Measurements from ENCODE around the gene MARCKSL1.

The MARCKSL1 gene

DNA sequence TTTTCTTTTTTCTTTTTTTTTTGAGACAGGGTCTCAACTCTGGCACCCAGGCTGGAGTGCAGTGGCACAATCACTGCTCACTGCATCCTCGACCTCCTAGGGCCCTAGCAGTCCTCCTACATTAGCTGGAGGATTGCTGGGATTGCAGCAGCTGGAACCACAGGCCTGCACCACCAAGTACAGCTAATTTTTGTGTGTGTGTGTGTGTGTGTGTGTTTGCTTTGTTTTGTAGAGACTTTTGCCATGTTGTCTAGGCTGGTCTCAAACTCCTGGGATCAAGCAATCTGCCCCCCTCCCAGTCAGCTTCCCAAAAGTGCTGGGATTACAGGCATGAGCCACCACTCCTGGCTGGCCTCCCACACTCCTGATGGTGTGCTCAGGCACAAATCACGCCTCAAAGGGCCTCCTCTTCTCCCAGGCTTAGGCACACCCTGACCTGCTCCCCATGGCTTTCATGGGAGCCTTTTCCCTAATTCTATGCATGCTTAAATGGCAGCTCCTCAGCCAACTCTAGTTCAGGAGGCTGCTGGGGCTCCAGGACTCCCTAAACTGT is 16.9 kb upstream of the MARCKSL1 start:
- no peak for DNase-seq

DNA sequence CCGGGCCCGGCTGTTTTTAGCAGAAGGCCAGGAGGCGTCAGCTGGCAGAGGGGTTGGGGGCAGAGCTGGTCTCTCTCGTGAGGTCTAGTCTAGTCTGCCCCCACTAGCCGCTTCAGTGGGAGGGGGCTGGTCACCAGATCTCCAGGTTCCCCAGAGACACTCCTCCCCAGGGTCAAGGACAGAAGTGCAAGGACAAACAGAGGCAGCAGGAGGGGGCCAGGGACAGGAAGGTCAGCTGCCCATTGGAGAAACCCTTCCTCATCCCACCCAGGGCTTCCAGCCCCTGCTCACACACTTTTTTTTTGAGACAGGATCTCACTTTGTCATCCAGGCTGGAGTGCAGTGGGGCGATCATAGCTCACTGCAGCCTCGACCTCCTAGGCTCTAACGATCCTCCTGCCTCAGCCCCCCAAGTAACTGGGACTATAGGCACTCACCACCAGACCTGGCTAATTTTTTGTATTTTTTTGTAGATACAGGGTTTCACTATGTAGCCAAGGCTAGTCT is 16.3 kb upstream of the MARCKSL1 start:
- no peak for DNase-seq

DNA sequence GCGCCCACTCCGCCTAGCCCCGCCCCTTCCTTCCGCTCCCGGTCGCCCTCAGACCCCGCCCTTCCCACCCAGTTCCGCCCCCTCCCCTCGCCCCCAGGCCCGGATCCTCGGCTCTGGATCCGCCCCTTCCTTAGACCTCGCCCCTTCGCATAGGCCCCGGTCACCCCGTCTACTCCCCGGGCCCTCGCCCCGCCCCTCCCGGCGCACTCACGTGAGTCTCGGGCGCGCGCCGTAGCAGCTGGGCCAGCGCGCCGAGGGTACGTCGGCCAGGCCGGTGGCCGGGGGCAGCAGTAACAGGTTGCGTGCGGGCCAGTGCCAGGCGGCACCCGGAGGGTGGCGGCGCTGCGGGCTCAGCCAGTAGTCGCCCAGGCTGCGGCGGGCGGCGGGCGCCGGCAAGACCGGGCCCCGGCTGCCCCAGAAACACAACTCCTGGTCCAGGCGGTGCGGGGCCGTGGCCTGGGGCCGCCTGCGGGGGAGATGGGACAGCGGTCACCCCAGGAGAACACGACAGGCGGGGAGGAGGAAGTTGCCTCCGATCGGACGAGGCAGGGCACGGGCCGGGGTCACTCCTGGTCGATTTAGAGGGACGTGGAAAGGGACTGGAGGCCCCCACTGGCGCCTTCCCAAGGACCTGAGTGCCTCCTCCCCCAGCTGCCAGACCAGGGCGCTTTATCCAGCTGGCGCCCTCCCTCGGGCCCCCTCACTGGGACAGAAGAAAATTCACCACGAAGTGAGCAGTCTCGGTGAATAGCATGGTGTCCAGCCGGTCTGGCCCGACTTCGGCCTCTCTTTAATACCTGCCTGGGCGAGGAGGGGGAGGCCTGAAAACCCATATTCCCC is 15.6 kb upstream of the MARCKSL1 start:
- peak; percentile 96 for DNase-seq

DNA sequence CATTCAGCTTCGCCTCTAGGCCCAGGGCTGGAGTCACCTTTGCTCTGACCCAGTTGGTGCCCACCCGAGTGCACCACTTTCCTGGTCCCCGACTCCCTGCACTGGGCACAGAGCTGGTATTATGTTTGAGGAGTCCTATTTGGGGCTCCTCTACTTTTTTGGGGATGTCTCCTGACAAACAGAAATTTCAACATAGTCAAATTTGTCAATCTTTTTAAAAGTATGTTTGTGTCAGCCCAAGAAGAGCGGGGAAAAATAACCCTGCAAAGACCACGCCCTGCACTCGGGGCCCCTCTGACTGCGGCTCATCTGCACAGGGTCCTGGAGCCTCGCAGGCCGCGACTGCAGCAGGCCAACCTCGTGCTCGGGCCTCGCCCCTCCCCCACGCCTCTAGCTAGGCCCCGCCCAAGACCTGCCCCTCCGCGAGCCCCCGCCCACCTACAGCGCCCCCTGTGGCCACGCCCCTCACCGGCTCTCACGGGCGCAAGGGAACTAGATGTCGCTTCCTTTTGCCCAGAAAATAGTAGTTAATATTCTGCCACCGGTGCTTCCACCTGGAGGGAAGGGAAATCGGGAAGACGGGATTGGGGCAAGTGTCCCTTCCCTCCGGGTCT is 14.9 kb upstream of the MARCKSL1 start:
- peak; percentile 73 for DNase-seq

DNA sequence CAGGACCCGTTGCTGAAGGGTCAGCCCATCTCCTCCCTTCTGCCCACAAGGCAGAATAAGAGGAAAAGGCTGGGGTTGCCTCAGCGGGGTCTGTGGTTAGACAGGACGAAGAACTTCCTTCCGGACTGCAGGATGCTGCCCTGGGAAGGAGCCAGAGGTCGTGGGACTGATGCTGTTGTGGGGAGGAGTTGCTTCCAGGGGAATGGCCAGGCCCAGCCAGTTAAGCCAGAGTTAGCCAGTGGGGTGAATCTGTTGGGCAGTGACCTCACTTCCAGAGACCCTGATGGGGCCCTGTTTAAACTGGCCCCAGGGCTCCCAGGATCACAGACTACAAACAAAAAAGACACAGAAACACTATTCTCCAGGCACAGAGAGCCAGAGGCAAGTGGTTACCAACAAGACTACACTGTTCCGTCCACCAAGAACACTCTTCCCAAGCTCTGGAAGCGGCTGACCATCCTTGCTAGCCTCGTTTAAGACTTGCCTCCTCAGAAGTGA is 13.2 kb upstream of the MARCKSL1 start:
- no peak for DNase-seq

DNA sequence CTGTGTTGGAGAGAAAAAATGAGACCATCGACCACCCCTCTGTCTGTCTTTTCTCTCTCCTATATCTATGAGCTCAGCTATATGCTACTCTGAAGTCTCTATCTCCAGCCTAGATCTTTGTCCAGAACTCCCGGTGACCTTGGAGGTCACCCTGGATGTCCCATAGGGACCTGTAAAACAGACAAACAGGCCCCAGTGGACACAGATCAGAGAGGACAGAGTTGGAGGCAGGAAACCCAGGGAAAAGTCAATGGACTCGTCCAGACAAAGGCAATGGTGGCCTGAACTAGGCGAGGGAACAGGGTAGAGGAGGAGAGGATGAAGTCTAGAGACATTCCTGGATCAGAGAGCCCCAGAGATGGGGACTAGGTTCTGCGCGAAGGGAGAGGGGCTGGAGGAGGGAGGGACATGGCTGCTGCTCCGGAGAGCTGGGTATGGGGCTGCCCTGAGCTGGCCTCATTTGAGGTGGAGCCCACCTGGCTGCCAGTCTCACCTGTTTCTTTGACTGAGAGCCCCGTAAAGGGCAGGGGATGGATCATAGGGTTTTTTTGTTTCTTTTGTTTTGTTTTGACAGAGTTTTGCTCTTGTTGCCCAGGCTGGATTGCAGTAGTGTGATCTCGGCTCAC is 10.6 kb upstream of the MARCKSL1 start:
- DNase-seq: no peak

DNA sequence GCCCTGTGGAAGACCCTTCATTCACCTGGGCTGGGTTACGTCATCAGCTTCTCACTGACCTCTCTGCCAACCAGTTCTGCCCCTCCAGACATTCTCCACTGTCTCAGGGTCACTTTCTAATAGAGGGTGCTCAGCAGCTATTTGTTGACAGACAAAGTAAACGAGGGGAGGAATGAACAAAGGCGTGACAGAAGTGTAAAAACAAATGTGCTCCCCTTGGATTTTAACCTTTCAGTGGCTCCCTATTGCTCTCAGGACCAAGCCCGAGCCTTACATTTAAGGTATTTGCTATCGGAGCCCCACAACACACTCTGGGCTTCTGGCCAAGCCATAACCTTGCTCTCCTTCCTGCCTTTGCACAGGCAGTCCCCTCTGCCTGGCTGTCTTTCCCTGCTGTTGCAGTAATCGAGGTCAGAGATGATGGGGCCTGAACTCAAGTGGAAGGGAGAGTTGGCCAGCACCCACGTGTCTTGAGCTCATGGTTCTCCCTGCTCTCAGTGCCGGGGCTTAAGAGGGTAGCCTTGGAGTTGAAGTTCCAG is 9.3 kb upstream of the MARCKSL1 start:
- no peak for DNase-seq

DNA sequence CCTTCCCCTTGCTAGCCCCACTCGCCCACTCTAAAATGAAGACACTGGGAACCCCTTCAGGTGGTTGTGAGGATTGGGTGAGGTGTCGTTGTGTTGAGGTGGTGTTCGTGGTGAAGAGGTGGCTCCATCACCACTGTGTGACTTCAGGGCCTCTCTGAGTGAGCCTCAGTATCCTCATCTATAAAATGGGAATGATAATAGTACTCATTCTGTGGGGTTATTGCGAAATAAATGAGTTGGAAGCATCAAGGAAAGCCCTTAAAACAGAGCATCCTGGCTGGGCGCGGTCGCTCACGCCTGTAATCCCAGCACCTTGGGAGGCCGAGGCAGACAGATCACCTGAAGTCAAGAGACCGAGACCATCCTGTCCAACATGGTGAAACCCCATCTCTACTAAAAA is 6.7 kb upstream of the MARCKSL1 start:
- DNase-seq: no peak

DNA sequence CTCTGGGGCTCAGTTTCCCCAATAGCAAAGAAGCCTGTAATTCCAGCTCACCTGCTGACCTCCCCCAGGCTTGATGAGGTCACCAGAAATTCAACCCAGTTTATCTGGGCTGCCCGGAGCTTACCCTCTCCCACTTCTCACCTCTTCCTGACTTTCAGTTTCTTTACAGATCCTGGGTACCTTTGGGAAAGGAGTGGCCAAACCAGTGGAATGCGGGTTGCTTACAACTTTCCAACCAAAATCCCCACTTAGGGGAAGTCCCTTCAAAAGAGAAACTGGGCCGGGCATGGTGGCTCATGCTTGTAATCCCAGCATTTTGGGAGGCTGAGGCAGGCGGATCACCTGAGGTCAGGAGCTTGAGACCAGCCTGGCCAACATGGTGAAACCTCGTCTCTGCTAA is 5.9 kb upstream of the MARCKSL1 start:
- DNase-seq: no peak

DNA sequence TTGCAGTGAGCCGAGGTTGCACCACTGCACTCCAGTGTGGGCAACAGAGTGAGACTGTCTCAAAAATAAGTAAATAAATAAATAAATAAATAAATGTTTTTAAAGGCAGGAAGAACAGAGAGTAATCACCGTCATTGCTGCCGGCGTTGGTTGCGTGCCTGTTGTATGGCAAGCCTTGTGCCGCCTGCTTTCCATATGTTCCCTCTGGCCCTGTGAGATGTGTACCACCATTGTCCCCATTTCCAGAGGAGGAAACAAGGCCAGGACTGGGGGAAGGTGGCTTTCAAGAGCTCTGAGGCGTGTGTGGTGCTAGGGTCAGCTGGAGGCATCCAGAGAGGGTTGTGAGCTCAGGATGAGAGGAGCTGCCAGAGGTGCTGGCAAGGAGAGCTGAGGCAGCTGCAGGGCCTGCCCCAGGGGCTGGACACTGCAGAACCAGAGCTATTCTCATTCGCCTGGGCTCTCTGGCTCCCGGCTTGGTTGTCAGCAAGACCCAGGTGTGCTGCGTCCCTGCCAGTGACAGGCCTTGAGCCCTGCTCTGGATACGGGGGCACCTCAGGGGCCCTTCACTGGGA is 5.2 kb upstream of the MARCKSL1 start:
- no peak for DNase-seq

DNA sequence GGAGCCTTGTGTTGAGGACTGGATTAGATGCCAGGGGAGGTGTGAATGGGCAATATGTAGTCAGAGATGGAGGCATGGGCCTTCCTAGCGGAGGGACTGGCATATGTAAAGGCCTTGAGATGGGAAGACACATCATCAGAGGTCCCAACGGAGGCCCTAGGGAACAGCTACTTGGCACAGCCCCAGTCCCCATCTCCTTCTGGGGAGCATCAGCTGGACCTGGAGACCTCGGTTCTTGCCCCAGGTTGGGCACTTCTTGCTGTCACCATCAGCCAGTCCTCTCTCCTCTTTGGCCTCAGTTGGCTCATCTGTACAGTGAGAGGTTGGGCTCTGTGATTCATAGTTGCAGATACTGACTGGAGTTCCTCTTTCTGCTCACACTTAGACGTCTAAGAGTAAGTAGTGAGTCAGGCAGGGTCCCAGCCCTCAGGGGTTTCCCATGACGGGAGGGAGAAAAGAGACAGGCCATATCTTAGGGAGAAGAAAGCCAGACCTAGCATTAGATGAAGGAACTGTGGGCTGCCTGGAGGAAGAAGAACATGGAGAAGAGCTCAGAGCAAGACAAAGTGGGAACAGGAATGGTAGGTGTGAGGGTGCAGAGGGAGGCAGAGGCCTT is 3.4 kb upstream of the MARCKSL1 start:
- peak; percentile 33 for DNase-seq

DNA sequence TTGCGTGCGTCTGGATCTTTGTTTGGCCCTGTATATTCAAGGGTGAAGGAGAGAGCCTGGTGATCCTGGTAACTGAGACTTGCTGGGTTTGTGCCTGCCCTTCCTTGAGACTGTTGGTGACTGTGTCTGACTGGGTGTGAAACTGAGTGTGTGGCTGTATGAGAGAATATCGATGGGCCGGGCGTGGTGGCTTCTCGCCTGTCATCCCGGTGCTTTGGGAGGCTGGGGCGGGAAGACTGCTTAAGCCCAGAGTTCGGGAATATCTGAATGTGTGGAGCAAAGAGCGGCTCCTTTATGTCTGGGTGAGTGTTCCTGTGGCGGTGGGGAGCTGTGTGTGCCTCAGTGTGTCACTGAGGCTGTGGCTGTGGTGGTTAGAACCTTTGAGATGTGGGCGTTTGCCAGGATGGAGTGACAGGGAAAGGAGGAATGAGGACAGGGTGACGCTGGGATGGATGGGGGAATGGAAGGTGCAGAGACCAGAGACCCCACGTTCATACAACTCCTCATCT is 2.7 kb upstream of the MARCKSL1 start:
- no peak for DNase-seq

DNA sequence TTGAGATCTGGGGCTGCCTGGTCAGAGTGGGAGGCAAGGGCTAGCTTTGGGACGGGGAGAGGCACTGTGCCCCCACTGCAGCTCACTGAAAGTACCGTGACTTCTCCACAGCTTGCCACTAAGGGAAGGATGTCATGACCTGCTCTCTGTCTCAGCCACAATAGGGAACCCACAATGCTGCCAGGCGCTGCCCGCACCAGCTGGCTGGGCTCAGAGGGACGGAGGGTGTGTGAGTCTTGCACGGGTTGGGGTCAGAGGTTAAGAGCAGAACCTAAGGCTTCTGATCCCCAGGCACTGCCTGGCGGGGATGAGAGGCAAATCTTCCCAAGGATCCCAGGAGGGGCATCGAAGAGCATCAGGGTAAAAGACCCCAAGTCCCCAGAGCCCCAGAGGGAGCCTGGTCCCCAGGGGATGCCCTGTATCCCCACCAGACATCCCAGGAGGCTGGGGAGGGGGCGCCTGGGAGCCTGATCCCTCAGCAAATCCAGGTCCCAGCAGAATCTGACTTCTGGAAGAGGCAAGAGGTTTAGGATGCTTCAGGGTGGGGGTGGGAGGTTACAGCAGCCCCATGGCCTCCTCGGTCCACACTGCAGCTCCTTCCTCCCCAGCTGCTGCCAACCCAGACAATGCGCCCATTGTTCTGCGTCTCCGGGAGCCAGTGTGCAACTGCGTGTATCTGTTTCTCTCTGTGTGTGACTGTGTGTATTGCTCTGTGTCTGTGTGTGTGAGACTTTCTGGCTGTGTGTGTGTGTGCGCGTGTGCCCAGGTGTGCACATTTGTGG is 2.0 kb upstream of the MARCKSL1 start:
- no peak for DNase-seq

DNA sequence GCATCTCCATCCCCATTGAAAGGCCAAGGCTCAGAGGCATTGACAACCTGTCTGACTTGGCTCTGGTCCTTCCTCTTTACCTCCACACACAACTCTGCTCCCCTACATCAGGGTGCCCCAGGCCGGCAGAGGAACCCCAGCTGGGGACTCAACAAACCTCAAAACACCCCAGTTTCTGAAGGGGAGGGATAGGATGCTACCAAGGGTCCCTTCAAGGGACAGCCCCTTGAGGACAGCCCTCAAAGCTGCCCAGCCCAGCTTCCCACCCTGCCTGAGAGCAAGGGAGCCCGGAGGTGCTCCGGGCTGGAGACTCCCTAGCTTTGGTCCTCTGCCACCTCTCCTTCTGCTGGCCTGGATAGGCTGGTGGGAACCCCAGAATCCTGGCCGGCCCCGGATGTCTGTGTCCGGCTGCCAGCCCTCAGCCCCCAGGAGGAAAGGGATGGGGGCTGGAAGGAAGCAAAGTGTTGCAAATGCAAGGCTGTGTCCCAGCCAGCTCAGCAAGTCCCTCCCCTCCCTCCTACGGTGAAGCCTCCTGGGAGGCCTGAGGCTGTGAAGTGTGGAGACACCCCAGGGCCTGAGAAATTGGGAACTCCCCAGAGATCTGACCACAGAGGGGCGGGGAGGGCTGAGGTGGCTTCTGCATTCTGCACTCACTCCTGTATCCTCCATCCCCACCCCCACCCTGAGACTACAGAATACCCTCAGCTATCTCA is 1.1 kb upstream of the MARCKSL1 start:
- DNase-seq: peak; percentile 39

DNA sequence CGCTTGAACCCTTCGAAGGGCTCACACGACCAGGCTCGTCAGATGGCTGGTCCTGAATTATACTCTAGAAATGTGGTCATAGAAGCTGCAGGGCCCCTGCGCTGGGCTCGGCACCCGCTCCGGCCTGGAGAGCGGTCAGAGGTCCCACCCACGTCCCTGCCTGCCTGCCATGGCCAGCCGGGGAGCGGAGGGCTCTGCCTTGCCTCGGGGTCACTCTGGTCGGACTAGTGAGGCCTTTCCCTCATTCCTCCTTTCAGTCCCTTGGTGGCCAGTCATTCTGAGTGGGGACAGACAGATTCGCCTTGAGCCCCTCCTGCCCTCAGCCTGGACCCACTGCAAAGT is 529 bp upstream of the MARCKSL1 start:
- no peak for DNase-seq

DNA sequence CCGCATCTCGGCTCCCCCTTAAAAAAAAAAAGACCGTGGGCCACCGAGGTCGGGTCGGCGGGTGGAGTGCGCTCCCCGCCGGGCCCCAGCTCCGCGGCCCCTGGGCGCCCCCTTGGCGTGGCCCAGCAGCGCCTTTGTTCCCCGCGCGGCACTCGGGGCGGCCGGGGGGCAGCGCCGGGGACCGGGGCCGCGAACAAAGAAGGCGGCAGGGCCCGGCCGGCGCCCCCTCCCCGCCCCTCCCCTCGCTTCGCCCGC is 571 bp downstream of the MARCKSL1 start:
- DNase-seq: no peak

DNA sequence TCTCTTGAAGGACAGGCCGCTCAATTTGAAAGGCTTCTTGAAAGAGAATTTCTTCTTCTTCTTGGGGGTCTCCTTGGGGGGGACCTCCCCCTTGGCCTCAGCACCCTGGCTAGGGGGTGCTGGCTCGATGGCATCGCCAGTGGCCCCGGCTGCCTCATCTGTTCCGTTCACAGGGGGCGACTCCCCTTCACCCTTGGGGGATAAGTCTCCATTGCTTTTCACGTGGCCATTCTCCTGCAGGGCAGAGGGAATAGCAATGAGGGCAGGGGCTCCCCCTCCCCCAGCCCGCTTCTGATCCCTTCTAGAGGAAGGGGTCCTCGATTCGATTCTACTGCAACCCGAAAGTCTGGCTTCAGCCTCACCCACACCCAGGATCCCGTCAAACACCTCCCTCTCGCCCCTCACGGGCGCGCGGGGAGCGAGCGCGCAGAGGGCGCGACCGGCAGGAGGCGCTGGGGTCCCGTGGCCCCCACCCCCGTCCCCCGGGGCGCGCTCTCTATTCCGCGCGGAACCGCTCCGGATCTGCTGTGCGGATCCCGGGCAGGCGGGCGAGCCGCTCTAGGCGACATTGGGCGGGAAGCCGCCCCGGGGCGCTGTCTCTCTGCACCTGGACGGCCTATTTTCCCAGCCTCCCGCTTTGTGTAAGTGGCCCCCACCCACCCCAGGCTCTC is 1.0 kb downstream of the MARCKSL1 start:
- peak; percentile 58 for DNase-seq

DNA sequence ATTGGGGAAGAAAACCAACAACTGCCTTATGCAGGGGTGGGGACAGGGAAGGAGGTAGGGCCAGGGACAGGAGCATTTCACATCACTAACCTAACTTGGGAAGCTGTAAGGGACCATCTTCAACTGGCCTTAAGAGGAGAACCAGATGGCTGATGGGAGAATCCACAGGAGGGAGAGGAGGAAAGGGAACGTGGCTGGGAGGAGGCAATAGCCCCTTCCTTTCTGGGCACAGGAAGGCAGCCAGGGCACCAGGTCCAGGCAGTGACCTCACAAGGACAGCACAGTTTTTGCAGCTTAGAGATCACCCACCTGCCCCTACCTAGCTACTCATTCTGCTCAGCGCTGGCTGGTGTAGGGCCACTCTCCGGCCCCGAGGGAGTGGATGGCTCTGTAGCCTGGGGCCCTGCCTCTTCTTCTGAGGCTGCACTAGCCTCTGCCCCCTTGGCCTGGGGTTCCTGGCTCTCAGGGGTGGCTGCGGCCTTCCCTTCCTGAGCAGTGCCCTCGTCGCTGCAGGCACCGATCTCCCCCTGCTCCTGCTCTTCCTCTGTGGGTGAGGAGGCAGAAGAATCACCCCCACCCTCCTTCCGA is 1.7 kb downstream of the MARCKSL1 start:
- no peak for DNase-seq

DNA sequence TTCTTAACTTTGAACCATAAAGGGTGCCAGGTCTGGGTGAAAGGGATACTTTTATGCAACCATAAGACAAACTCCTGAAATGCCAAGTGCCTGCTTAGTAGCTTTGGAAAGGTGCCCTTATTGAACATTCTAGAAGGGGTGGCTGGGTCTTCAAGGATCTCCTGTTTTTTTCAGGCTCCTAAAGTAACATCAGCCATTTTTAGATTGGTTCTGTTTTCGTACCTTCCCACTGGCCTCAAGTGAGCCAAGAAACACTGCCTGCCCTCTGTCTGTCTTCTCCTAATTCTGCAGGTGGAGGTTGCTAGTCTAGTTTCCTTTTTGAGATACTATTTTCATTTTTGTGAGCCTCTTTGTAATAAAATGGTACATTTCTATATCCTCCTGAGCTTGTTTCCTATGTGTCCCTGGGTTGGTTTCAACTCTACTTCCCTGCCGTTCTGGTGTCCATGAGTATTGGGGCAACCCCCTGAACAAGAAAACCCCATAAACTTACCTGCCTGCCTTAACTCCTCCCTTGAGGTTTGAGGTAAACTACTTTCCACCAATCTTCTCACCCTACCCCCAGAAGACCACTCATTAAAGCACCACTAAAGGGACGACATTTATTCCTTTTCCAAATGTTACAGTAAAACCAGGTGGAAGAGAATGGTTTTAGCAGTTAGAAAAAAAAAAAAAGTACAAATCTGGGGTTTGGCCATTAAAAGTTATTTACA is 2.6 kb downstream of the MARCKSL1 start:
- no peak for DNase-seq

Measured in fibroblast of skin of scalp (primary cell).